GM21528 (cell line): ENCODE data around the gene CHMP5.

Experiments used
- ATAC-seq: cut with Tn5 transposase; IDR thresholded peaks from one replicate; pipeline ENCODE4 v1.9.1; 2021; ENCODE audit warnings: mild to moderate bottlenecking, moderate library complexity; ENCODE audit not compliant: unreplicated experiment, low FRiP score

Gene CHMP5

DNA sequence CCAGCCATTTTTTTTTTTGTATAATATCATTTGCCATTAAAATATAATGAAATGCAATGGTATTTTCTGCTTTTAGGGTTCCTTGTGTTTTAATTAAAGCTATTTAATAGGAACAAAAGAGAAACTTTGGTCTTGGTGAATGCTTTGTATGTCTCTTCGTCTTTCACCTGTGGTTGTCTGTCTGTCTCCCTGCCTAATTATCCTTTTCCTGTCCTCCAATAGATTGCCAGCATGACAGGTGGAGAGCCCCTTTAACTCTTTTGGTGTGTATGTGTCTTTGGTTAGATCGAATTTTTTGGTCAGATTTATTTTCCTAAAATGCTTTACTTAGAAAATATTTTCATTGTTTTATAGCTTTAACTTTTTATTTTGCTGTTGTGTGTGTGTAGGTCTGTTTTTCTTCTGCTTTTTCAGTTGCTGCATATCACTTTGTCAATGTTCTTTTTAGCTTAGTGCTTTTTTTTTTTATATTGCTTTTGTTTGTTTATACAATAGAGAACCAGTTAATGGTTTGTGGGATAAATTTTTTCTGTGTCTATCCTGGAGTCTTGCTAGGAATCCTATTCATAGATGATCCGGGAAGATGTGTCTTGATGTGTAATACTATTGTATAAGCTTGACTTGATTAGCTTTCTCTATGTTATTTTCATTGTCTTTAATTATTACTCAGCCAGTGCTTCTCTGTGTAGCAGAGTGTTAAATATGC, 8.6 kb downstream of the CHMP5 start:
- no peak for ATAC-seq

DNA sequence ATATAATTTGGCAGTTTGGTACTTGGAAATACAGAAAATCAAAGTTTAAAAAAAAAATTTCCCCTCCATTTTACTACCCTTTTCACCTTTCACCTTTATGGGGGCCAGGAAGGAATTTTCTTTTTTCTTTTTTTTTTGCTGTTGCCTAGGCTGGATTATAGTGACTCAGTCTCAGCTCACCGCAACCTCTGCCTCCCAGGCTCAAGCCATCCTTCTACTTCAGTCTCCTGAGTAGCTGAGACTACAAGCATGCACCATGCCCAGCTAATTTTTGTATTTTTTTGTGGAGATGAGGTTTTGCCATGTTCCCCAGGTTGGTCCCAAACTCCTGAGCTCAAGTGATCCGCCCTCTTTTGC, 9.1 kb downstream of the CHMP5 start:
- no peak for ATAC-seq

DNA sequence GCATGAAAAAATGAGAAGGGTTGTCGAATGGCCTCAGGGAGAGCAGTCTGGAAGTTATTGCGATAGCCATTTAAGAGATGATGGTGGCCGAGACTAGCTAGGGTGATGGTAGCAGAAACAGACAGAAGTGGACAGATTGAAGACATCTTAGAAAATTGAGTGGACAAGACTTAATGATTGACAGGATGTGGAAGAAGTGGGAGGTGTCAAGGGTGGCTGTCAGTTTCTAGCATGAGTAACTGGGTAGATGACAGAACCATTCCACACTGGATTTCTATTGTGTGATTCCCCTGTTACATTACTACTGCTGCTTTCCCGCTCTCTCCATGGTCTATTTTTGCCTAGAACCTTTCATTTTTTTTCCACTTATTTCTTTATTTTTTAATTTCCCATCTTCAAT, 12.6 kb downstream of the CHMP5 start:
- no peak for ATAC-seq

DNA sequence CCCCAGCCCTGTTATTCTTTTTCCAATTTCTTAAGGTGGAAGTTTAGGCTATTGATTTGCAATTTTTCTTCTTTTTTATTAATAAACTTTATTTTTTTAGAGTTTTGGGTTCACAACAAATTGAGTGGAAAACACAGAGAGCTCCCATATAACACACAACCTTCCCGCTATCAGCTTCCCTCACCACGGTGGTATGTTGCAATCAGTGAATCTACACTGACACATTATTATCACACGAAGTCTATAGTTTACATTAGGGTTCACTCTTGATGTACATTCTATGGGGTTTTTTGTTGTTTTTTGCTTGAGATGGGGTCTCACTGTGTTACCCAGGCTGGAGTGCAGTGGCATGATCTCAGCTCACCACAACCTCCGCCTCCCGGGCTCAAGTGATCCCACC, 20.7 kb downstream of the CHMP5 start:
- no peak for ATAC-seq

DNA sequence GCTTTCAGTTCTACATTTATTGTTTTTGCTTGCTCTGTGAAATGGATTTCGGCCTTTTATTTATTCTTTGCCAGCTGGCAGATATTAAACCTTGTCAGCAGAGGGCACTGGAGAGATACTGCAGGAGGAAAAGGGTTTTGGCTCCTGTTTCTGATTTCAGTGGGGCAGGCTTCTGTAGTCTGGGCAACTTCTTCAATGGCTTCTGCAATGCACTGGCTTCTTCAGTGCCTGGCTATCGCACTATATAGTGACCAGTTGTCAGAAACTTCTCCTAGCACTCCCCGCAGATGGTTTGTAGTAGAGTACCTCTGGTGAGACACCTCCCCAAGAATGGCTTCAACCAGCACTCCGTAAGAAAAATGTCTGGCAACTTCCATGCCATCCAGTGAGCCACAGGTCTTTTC, 22.2 kb downstream of the CHMP5 start:
- ATAC-seq, result no peak

DNA sequence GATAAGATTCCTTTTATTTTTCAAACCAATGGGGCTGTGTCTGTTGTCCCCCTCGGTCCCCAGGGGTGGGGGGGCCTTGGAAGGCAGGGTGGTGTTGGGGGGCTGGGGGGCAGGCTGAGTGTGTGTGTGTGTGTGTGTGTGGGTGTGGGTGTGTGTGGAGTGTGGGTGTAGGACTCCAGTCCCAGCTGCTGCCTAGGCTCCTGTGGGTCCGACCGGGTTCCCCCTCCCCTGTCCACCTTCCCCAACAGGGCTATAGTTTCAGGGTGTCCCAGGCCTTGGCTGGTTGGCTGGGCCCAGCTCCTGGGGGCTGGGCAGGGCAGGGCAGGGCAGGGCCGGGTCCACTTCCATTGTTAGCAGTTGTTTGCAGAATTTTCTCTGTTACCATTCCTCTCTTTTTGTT, 23.4 kb downstream of the CHMP5 start:
- ATAC-seq, result no peak

DNA sequence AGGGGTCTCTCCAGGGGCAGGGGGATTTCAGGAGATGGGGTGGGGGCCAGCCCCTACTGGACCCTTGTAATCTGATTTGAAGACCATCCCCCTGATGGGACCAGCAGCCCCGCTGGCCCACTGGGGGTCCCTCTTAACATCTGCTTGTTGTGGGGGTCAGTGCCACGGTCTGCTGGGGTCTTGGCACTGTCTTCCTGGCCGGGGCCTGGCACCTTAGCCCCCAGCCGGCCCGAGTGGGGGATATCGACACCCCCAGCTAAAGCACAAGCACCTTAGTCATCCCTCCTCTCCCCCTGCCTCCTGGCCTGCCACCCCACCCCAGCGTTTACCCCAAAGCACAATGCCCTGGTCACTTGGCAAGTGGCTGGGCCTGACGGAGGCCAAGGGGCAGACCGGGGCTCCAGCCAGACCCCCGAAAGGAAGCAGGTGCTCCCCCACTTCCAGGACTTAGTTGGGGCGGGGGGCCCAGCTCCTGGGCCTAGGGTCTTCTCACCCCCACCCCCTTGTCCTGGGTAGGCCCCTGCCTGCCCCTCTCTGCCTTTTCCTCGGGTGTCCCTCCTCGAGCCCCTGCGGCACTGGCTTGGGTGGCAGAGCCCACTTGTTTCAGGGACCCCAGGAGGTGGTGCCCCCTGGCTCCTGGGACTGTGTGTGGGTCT, 24.1 kb downstream of the CHMP5 start:
- ATAC-seq, result no peak

DNA sequence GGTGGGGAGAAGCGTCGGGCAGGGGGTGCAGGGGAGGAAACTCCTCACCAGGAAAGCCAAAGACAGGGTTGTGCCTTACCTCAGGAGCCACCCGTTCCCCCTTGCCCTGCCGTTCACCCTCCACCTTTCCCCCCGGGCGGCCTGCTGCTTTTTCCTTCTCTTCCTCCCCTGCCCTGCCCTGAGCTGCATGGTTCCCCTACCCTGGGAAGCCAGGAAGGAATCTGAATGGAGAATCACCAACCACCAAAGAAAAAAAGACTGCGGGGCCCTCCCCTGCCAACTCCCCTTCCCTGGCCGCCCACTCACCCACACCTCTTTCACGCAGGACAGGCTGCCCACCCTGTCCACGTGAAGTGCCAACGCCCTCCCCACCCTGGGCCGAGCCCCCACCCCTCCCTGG, 24.6 kb downstream of the CHMP5 start:
- no peak for ATAC-seq

DNA sequence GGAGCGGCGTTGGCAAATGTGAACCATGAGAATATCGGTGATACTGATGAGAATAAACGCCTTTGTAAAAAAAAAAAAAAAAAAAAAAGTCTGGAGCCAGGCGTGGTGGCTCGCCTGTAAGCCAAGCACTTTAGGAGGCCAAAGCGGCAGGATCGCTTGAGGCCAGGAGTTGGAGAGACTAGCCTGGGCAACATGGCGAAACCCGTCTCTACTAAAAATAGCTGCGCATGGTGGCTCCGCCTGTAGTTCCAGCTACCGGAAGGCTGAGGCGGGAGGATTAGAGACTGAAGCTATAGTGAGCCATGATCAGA, 25.0 kb downstream of the CHMP5 start:
- ATAC-seq, result no peak

DNA sequence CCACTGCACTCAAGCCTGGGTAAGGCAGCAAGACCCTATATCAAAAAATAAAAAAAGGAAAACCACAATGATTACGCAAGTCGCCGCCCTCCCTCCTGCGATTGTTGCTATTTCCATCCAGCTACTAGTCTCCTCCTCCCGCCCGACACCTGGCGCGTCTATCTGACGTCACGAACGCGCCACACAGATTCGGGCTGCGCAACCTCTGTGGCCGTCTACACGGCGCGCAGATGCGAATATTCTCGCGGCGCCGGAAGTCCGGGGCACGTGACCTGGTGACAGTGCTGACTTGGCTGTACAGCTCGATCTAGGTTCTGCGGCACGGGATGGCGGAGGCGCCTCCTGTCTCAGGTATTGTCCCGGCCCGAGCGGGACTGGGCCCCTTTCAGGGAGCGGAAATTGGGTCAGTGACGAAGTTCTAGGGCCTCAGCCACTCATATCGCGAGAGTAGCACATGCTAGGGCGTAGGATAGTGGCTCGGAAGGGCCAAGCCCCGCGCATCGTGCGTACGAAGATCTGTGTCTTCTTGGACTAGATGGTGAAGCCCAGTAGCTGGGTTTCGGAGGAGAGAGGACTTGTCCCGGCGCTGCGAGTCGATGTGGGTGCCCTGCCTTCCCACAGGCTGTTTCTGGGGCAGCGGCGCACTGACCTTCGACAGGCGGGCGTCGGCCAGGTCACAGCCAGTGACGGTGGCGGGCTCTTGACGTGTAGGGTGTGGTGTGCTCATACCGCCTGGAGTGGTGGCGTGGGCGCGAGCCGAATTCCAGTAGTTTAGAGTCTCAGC, 25.6 kb downstream of the CHMP5 start, which contains the start of gene NFX1:
NFX1 (plus strand) TSS at position 270 of the 784 bp plus-strand sequence; CDS start at position 327, 57 bp downstream.
- peak; percentile 86 for ATAC-seq

DNA sequence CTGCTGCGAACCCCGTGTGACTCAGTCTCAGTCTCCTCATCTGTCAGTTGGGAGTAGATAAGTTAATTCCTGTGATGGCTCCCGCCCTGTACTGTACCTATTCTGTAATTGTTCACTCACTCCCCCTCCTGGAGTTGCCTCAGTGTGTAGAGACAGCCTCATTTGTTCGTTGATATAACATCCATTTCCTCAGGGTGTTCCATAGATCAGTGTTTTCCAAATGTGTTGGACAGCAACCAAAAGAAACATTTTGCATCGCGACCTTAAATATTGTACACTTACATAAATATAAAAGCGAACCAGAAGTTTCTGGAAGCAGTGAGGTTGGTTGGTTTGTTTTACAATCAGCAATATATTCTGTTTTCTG, 26.2 kb downstream of the CHMP5 start:
- ATAC-seq, result no peak

DNA sequence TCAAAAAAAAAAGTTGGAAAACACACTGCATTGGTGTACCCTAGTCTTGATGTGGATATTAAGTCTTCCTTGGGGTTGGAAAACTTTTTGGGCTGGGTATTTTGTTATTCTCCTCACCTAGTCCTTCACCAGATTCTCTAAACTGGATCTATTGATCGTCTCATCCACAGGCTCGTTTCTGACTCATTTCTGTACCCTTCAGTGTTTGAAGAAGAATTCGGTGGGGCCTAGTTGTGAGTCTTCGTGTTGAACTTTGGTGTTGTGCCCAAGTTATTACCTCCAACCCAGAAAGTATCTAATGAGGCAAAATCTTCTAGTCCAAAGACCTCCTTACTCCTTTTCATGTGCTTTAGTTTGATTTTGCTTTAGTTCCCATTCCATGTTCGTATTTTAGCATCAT, 27.1 kb downstream of the CHMP5 start:
- no peak for ATAC-seq

DNA sequence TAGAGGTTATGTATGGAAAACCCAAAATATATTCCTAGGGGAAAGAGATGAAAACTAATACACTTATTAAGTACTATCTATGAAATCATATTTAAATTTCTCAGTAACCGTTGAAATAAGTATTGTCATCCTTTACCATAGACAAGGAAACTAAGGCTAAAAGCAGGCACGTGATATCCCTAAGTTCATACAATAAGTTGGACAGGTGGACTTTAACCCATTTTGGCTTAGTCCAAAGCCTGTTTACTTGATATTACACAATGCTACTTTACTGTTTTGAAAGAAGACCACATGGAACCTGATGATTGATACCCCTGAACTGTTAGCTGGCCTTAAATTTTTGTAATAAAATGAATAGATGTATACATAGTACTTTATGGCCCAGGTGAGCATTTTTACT, 28.9 kb downstream of the CHMP5 start:
- ATAC-seq, result no peak

DNA sequence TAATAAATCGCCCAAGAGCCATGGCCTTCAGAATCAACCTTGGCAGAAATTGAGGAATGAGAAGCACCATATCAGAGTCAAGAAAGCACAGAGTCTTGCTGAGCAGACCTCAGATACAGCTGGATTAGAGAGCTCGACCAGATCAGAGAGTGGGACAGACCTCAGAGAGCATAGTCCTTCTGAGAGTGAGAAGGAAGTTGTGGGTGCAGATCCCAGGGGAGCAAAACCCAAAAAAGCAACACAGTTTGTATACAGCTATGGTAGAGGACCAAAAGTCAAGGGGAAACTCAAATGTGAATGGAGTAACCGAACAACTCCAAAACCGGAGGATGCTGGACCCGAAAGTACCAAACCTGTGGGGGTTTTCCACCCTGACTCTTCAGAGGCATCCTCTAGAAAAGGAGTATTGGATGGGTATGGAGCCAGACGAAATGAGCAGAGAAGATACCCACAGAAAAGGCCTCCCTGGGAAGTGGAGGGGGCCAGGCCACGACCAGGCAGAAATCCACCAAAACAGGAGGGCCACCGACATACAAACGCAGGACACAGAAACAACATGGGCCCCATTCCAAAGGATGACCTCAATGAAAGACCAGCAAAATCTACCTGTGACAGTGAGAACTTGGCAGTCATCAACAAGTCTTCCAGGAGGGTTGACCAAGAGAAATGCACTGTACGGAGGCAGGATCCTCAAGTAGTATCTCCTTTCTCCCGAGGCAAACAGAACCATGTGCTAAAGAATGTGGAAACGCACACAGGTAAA, 30.0 kb downstream of the CHMP5 start:
- ATAC-seq, result no peak

DNA sequence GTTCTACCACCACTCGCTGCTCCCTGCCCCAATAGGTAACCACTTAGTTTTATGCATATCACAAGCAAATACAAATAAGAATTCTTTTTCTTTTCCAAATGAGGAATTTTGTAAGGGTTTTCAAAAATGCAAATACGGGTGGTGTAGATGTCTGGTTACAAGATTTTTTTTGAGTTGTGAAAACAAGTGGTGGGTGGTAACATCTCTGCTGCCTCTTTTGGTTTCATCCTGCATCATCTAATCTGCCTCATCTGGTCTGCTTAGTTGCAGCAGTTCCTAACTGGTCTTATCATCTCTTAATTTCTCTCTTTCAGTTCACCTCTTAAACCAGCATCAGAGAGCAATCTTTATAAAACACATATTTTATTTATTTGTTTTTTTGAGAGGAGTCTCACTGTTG, 30.7 kb downstream of the CHMP5 start:
- no peak for ATAC-seq

DNA sequence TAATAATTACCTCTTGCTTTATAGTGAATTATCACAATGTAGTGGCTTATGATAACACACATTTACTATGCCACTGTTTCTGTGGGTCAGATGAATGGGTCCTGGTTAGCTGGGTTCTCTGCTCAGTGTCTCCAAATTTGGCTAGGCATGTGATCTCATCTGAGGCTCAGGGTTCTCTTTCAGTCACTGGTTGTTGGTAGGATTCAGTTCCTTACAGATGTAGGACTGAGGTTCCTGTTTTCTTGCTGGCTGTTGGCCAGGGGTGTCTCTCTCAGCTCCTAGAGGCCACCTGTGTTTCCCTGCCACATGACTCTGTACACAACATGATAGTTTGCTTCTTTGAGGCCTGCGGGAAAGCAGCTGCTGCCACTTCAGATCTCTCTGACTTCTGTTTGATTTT, 32.6 kb downstream of the CHMP5 start:
- peak; percentile 93 for ATAC-seq

DNA sequence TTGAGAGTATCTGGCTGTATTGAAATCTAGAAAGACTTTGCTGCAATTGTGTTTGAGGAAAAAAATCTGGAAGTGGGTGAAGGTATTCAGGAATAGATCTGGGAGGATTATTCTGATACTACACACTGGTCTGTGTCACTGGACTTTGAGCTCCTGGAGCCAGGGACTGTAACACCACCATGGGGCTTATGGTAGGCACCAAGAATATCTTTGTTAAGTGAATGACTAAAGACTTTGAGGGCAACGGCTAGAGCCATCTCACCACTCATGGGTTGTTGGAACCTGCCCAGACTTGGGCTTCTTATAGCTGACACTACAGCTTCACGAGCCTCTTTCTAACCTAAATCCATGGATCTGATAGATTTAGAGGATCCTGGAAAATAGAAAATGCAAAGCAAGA, 35.7 kb downstream of the CHMP5 start:
- ATAC-seq, result no peak

DNA sequence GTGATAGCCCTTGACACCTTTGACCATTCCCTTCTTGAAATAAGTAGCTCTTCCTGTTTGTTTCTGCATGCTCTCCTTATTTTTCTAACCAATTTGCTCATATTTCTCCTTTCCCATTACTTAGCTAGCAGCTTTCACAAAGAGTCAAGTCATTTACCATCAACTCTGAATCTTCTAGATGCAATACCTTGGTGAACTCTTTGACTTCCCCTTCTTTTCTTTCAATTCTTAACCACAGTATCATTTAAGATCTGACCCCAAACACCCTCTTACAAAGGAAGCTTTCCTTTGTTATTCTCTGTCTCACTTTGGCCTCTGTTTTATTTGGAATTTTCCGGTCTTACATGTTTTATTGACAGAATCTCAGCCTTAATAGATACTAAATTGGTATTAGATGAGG, 39.5 kb downstream of the CHMP5 start:
- ATAC-seq, result no peak

DNA sequence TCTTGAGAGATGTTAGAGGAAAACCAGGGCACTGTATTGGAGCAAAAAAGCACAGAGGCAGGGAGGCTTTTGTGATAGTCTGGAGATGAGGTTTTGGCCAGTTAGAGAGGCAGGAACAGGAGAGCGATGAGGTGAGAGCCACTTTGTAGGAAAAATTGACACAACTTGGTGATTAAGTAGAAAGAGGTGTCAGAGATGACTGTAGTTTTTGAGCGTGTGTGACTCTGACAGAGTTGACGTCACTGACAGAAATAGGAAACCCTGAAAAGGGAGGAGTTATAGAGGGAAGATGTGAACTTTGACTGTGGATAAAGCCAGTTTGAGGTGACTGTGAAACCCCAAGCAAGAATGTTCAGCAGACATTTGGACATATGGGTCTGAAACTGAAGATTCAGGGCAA, 41.2 kb downstream of the CHMP5 start:
- no peak for ATAC-seq

DNA sequence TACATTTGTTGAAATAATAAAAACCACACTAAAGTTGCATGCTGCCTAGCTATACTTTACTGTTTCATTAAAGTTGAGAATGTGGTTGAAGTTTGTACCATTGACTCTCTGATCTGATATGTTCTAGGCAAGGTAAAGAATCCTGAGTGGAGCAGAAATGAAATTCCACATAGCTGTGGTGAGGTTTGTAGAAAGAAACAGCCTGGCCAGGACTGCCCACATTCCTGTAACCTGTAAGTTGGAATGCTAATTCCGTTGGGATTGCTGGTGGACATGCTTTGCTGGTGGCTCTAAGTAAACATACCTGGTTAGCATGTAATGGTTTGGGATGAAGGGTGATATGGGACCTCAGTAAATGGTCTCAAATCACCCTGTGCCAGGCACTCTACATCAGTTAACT, 42.2 kb downstream of the CHMP5 start:
- ATAC-seq, result no peak

DNA sequence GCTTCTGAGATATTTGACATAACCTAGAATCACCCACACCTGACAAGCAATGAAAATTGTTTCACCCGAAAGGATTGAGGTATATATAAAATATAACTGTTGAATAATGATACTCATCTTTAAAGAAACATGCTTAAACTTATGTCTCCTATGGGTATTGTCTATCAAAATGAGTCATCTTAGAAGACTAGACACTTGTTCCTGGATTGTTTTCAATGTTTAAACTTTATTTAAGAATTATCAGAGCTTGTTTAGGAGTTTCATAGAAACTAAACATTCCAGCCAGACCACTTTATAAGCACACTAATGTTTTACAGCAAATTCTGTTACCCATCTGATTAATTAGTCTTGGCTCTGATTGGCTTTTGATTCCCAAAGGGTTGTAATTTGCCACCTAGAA, 45.1 kb downstream of the CHMP5 start:
- no peak for ATAC-seq
